Measurements from ENCODE around the gene NSUN5. TPM values are rescaled to one million over a fixed set of nuclear protein-coding genes. Genes with fewer than 3 reads are reported as not detected.
A peak's percentile ranks its signal among the peaks of the same experiment; 100 is the strongest.
"Not testable (repeated sequence)": the region's sequence is repeated elsewhere in the genome, so short reads cannot be mapped to it uniquely, and the experiment has no call there.

Gene NSUN5
- total and polyA plus RNA-seq, 11 donors: 12.0 to 39.4 (median 15.2) TPM

DNA sequence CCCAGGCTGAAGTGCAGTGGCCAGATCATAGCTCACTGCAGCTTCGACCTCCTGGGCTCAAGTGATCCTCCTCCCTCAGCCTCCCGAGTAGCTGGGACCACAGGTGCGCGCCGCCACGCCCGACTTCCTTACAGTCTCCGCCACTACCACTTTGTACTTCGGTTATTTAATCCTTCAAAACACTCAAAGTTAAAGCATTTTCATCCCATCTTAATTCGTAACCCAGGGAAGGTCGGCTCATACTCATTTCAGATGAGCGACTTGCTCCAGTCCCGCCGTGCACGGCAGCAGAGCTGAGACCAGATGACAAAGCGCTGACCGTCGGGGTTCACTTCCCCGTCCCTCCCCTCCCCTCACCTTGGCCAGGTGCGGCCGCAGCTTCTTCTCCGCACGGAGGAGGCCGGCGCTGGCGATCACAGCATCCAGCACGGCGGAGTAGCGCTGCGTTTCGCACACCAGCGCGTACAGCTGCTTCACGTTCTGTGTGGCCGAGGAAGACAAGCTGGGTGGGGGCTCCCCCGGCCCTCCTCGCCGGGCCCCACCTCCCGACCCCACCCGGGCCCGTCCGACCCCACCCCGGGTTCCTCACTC, 457 bp downstream of the NSUN5 start:
- Histone ChIP-seq H3K27ac (peak overlapping the region in 11 of 12 donors; percentile 35 to 80 (median 67)), H3K9me3 (no peaks in the 10 kb centered on the region), H3K27me3 (no peaks in the 10 kb centered on the region), H3K36me3 (peaks cover 0 to 31% (median 18%) of the 10 kb centered on the region in 9 donors), H3K4me1 (peaks cover 0 to 17% (median 7%) of the 10 kb centered on the region in 12 donors), H3K4me3 (peak overlapping the region; percentile 56 to 89 (median 76))
- WGBS, 4 donors: 13 to 19% (median 18%) methylated on average over 31 to 43 of the region's 43 CpGs
- intact Hi-C loops (cut with DNase I): no loop called here
- ATAC-seq (peak; percentile 13 to 55 (median 38)), DNase-seq (peak in 1 of 5 donors; percentile 26)
- TF ChIP-seq POLR2A (IDR thresholded peaks at IDR 0.05): no peak
- TF ChIP-seq, protein P1, sequence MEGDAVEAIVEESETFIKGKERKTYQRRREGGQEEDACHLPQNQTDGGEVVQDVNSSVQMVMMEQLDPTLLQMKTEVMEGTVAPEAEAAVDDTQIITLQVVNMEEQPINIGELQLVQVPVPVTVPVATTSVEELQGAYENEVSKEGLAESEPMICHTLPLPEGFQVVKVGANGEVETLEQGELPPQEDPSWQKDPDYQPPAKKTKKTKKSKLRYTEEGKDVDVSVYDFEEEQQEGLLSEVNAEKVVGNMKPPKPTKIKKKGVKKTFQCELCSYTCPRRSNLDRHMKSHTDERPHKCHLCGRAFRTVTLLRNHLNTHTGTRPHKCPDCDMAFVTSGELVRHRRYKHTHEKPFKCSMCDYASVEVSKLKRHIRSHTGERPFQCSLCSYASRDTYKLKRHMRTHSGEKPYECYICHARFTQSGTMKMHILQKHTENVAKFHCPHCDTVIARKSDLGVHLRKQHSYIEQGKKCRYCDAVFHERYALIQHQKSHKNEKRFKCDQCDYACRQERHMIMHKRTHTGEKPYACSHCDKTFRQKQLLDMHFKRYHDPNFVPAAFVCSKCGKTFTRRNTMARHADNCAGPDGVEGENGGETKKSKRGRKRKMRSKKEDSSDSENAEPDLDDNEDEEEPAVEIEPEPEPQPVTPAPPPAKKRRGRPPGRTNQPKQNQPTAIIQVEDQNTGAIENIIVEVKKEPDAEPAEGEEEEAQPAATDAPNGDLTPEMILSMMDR (IDR thresholded peaks at IDR 0.05): no peak

DNA sequence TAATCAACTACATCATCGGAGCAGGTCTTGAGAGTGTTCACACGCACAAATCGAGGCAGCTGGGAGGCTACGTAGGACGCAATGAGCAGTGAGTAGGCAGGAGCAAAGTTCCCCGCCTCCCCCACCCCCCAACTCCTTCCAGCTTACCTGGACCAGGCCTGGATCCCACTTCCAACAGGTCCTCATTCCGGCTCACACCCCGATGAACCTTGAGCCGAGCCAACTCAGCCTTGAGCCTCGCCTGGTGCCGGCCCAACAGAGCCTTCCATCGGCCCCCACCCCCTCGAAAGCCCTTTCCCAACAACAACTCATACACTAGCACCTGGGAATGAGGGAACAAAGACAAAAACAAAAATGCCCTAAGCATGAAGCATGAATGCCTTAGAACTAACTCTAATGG, 1.2 kb downstream of the NSUN5 start:
- Histone ChIP-seq H3K27ac (no peak overlapping the region), H3K36me3 (peaks cover 0 to 36% (median 23%) of the 10 kb centered on the region in 9 donors), H3K27me3 (no peaks in the 10 kb centered on the region), H3K4me3 (peak overlapping the region in 2 of 12 donors; percentile 71 to 89), H3K9me3 (no peaks in the 10 kb centered on the region), H3K4me1 (peaks cover 0 to 17% (median 7%) of the 10 kb centered on the region in 12 donors)
- ATAC-seq: no peak
- intact Hi-C loops (cut with DNase I): no loop called here
- no peak for DNase-seq
- 93 to 95% (median 94%) methylated on average over 13 of the region's 13 CpGs for WGBS, 4 donors
- TF ChIP-seq POLR2A (IDR thresholded peaks at IDR 0.05): no peak
- TF ChIP-seq, protein P1 (IDR thresholded peaks at IDR 0.05): no peak

DNA sequence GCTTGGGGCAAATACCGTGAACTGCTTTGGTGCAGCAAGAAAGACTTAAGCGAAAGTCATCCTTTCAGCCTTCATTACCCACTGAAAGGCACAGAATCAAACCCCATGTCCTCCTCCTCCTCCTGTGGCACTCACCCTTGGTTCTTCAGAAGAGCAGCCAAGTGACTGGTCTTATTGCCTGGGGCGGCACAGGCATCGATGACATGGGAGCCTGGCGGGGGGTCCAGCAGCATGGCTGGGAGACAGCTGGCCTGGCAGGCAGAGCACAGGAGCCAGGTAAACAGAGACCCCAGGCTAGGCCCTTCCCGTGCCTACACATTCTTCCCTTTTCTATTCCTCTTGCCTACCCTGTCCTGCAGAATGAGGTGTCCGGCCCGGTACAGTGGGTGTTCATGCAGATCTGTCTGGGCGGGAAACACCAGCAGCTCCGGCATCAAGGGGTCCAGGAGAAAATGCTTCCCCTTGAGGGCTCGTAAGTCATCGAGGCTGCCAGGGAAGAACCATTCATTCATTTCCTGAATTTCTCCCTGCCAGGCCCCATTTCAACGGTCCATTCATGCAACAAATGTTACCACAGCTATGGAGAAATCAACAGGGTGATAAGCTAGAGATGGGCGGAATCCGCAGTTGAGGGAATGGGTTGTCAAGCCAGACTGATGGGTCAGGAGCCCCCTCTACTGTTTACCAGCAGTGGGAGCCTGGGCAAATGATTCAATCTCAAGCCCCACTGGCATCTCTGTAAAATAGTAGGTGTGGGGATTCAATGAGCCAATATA, 3.8 kb downstream of the NSUN5 start:
- H3K27ac ChIP-seq; H3K4me3 ChIP-seq; H3K9me3 ChIP-seq; intact Hi-C loops (cut with DNase I); DNase-seq; ATAC-seq; H3K27me3 ChIP-seq: not testable (repeated sequence)
- Histone ChIP-seq H3K36me3 (peaks cover 0 to 36% (median 23%) of the 10 kb centered on the region in 9 donors), H3K4me1 (peaks cover 0 to 17% (median 7%) of the 10 kb centered on the region in 12 donors)
- WGBS, 4 donors: 81 to 92% (median 85%) methylated on average over 9 to 12 of the region's 15 CpGs

DNA sequence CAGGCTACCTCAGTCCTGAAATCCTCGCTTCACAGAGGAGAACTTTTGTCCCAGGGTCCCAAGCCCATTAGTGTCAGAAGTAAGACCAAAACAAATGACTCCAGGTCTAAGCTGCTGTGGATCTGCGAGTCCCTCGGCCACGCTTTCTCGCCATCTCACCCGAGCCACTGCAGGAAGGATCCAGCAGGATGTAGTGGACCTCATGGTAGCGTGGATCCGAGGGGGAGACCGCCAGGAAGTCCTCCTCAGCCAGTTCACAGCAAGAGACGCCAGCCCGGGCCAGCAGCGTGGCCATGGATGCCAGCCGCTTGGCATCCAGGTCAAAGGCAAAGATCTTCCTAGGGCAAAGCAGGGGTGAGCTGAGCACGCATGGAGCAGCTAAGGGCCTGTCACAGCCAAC, 4.6 kb downstream of the NSUN5 start:
- intact Hi-C loops (cut with DNase I): no loop called here
- WGBS, 4 donors: 90 to 93% (median 92%) methylated on average over 12 to 14 of the region's 14 CpGs
- ATAC-seq (no peak), DNase-seq (no peak)
- Histone ChIP-seq H3K27ac (no peak overlapping the region), H3K27me3 (no peaks in the 10 kb centered on the region), H3K4me1 (peaks cover 0 to 14% (median 4%) of the 10 kb centered on the region in 12 donors), H3K36me3 (peaks cover 0 to 36% (median 23%) of the 10 kb centered on the region in 9 donors), H3K4me3 (no peak overlapping the region), H3K9me3 (no peaks in the 10 kb centered on the region)
- TF ChIP-seq, protein P1 (IDR thresholded peaks at IDR 0.05): no peak
- TF ChIP-seq POLR2A (IDR thresholded peaks at IDR 0.05): no peak

All from heart left ventricle (tissue), 16 donors.